ENCODE results near the gene NLRC5. TPM values are rescaled to one million over a fixed set of nuclear protein-coding genes. Genes with fewer than 3 reads are reported as not detected.

Gene NLRC5
- total RNA-seq, 1 donor from 2014 or later: 114 TPM

GRCh38 chr16:56953006-56953405 lies 36.4 kb upstream of the NLRC5 start:
- no peaks in the 10 kb centered on the region for H3K27me3 ChIP-seq
- no peak for DNase-seq (ENCODE audit: extremely low spot score in 2 of 2)
- no peak overlapping the region for H3K4me3 ChIP-seq
- no peaks in the 10 kb centered on the region for H3K4me1 ChIP-seq
- TF ChIP-seq POLR2A (IDR thresholded peaks at IDR 0.05): no peak
- TF ChIP-seq POLR2AphosphoS5 (IDR thresholded peaks at IDR 0.05; ENCODE audit: insufficient read depth in 1 of 2, low read depth in 1 of 2): no peak
- TF ChIP-seq CTCF (IDR thresholded peaks at IDR 0.05): no peak
- no peak overlapping the region for H3K27ac ChIP-seq
- no peaks in the 10 kb centered on the region for H3K36me3 ChIP-seq
- intact Hi-C loops (cut with DNase I): no loop called here
- H3K9me3 ChIP-seq: no peaks in the 10 kb centered on the region

- Histone ChIP-seq H3K36me3 (no peaks in the 10 kb centered on the region), H3K4me1 (no peaks in the 10 kb centered on the region), H3K27me3 (no peaks in the 10 kb centered on the region), H3K9me3 (no peaks in the 10 kb centered on the region), H3K4me3 (no peak overlapping the region), H3K27ac (no peak overlapping the region)
- no peak for TF ChIP-seq POLR2A (IDR thresholded peaks at IDR 0.05)
- TF ChIP-seq POLR2AphosphoS5 (IDR thresholded peaks at IDR 0.05; ENCODE audit: insufficient read depth in 1 of 2, low read depth in 1 of 2): no peak
- TF ChIP-seq CTCF (IDR thresholded peaks at IDR 0.05): no peak
- intact Hi-C loops (cut with DNase I): no loop called here
- no peak for DNase-seq (ENCODE audit: extremely low spot score in 2 of 2)
Measured at GRCh38 chr16:56956076-56956475, 33.3 kb upstream of the NLRC5 start.

GRCh38 chr16:56956756-56957155 lies 32.6 kb upstream of the NLRC5 start:
- Histone ChIP-seq H3K27me3 (no peaks in the 10 kb centered on the region), H3K4me3 (no peak overlapping the region), H3K27ac (no peak overlapping the region), H3K9me3 (no peaks in the 10 kb centered on the region), H3K4me1 (no peaks in the 10 kb centered on the region), H3K36me3 (no peaks in the 10 kb centered on the region)
- no peak for DNase-seq (ENCODE audit: extremely low spot score in 2 of 2)
- TF ChIP-seq POLR2AphosphoS5 (IDR thresholded peaks at IDR 0.05; ENCODE audit: insufficient read depth in 1 of 2, low read depth in 1 of 2): no peak
- TF ChIP-seq POLR2A (IDR thresholded peaks at IDR 0.05): no peak
- TF ChIP-seq CTCF (IDR thresholded peaks at IDR 0.05): no peak
- intact Hi-C loops (cut with DNase I): no loop called here

GRCh38 chr16:56960681-56961281 lies 28.6 kb upstream of the NLRC5 start:
- Histone ChIP-seq H3K27ac (no peak overlapping the region), H3K36me3 (no peaks in the 10 kb centered on the region), H3K9me3 (no peaks in the 10 kb centered on the region), H3K4me1 (peaks cover 12% of the 10 kb centered on the region), H3K27me3 (no peaks in the 10 kb centered on the region), H3K4me3 (no peak overlapping the region)
- intact Hi-C loops (cut with DNase I): no loop called here
- no peak for TF ChIP-seq POLR2A (IDR thresholded peaks at IDR 0.05)
- no peak for TF ChIP-seq CTCF (IDR thresholded peaks at IDR 0.05)
- no peak for TF ChIP-seq POLR2AphosphoS5 (IDR thresholded peaks at IDR 0.05; ENCODE audit: insufficient read depth in 1 of 2, low read depth in 1 of 2)
- no peak for DNase-seq (ENCODE audit: extremely low spot score in 2 of 2)

GRCh38 chr16:56961386-56961785 lies 28.0 kb upstream of the NLRC5 start:
- H3K4me3 ChIP-seq: no peak overlapping the region
- H3K9me3 ChIP-seq: no peaks in the 10 kb centered on the region
- intact Hi-C loops (cut with DNase I): no loop called here
- H3K4me1 ChIP-seq: peaks cover 12% of the 10 kb centered on the region
- TF ChIP-seq CTCF (IDR thresholded peaks at IDR 0.05): no peak
- TF ChIP-seq POLR2A (IDR thresholded peaks at IDR 0.05): no peak
- TF ChIP-seq POLR2AphosphoS5 (IDR thresholded peaks at IDR 0.05; ENCODE audit: insufficient read depth in 1 of 2, low read depth in 1 of 2): no peak
- H3K27me3 ChIP-seq: no peaks in the 10 kb centered on the region
- no peak overlapping the region for H3K27ac ChIP-seq
- H3K36me3 ChIP-seq: no peaks in the 10 kb centered on the region
- DNase-seq (ENCODE audit: extremely low spot score in 2 of 2): no peak

Measured in vagina (tissue), 2 donors.